Lower leg skin (tissue), 4 donors: ENCODE measurements around the gene C5orf47. TPM values are rescaled to one million over a fixed set of nuclear protein-coding genes. Genes with fewer than 3 reads are reported as not detected.

ENCODE experiments used
- DNase-seq, 2 donors: peaks; one replicate each; pipeline ENCODE4 v3.0.0-alpha.2; 2019; ENCODE audit warnings: low spot score in 2 of 2
- H3K4me3 ChIP-seq: fragments of 200-600 bp; sonication (generic); 2 replicates; pipeline ENCODE4 v1.5.1; 2017; ENCODE audit warnings: mild to moderate bottlenecking, low read depth; ENCODE audit not compliant: poor library complexity, severe bottlenecking
- CTCF ChIP-seq, 3 donors: fragments of 450-650 bp; IDR thresholded peaks; one replicate each; pipeline ENCODE4 v1.5.1; 2016; ENCODE audit warnings: antibody characterized with exemption in 3 of 3, mild to moderate bottlenecking in 3 of 3, moderate library complexity in 2 of 3
- POLR2A ChIP-seq, 2 donors: fragments of 450-650 bp; IDR thresholded peaks; one replicate each; pipeline ENCODE4 v1.6.1; 2016 to 2017; ENCODE audit warnings: antibody characterized with exemption in 2 of 2, mild to moderate bottlenecking in 1 of 2, moderate library complexity in 1 of 2
- WGBS, 2 donors: methylation state at CpG; one replicate each; pipeline ENCODE4 v1.1.5; 2018; 5-methylcytosine and 5-hydroxymethylcytosine counted together
- intact Hi-C: fragments of 100-400 bp; cut with DNase I; formaldehyde crosslinking; loops from one replicate; pipeline ENCODE4 v1.15.0; 2023; ENCODE audit warnings: low total_unique reads
- total RNA-seq, 4 donors: library from RNA; depleted of rRNA; stranded (reverse); fragments of >200 nt; gene quantifications; one replicate each; pipeline ENCODE4 v1.1.0, GENCODE V29; 2016

The C5orf47 gene
- total RNA-seq, 4 donors from 2014 or later = not detected

GRCh38 chr5:173971681-173972345 is 17.2 kb upstream of the C5orf47 start:
- TF ChIP-seq CTCF (IDR thresholded peaks at IDR 0.05) = no peak
- TF ChIP-seq POLR2A (IDR thresholded peaks at IDR 0.05) = no peak
- intact Hi-C loops = loop anchor here (5.0 kb wide), 1 partner anchor 355 kb away; the partner anchor contains the start of gene BOD1
- DNase-seq = no peak
- no peak overlapping the region for H3K4me3 ChIP-seq
- WGBS, 2 donors = 72 to 87% methylated on average over 5 of the region's 5 CpGs

GRCh38 chr5:173972607-173972924 is 16.4 kb upstream of the C5orf47 start:
- WGBS, 2 donors = 61 to 70% methylated on average over 6 of the region's 6 CpGs
- no peak for TF ChIP-seq CTCF (IDR thresholded peaks at IDR 0.05)
- intact Hi-C loops = loop anchor here (5.0 kb wide), 1 partner anchor 355 kb away; the partner anchor contains the start of gene BOD1
- H3K4me3 ChIP-seq = no peak overlapping the region
- DNase-seq = no peak

- TF ChIP-seq POLR2A (IDR thresholded peaks at IDR 0.05) (no peak), CTCF (IDR thresholded peaks at IDR 0.05) (peak in 1 of 3 donors; percentile 91)
- DNase-seq = peak; percentile 84 to 96
- WGBS, 2 donors = 1 to 2% methylated on average over 28 to 30 of the region's 30 CpGs
- H3K4me3 ChIP-seq = peak overlapping the region; percentile 6
- intact Hi-C loops = loop anchor here (5.0 kb wide), 1 partner anchor 356 kb away; the partner anchor contains the start of gene BOD1
Measured at GRCh38 chr5:173972925-173973615, 15.9 kb upstream of the C5orf47 start.

- H3K4me3 ChIP-seq = peak overlapping the region; percentile 6
- no peak for TF ChIP-seq POLR2A (IDR thresholded peaks at IDR 0.05)
- no peak for TF ChIP-seq CTCF (IDR thresholded peaks at IDR 0.05)
- no peak for DNase-seq
- intact Hi-C loops = loop anchor here (5.0 kb wide), 1 partner anchor 356 kb away; the partner anchor contains the start of gene BOD1
- 6 to 8% methylated on average over 13 of the region's 13 CpGs for WGBS, 2 donors
Measured at GRCh38 chr5:173973616-173973969, 15.4 kb upstream of the C5orf47 start.

GRCh38 chr5:173974688-173975239 is 14.2 kb upstream of the C5orf47 start:
- WGBS, 2 donors = 69 to 71% methylated on average over 5 of the region's 5 CpGs
- no peak overlapping the region for H3K4me3 ChIP-seq
- no peak for DNase-seq
- TF ChIP-seq POLR2A (IDR thresholded peaks at IDR 0.05) (no peak), CTCF (IDR thresholded peaks at IDR 0.05) (no peak)
- intact Hi-C loops = loop anchor here (5.0 kb wide), 1 partner anchor 357 kb away; the partner anchor contains the start of gene BOD1
